ENCODE results near the gene CAPN8.
"Not testable (repeated sequence)": the region's sequence is repeated elsewhere in the genome, so short reads cannot be mapped to it uniquely, and the experiment has no call there.

The CAPN8 gene

DNA sequence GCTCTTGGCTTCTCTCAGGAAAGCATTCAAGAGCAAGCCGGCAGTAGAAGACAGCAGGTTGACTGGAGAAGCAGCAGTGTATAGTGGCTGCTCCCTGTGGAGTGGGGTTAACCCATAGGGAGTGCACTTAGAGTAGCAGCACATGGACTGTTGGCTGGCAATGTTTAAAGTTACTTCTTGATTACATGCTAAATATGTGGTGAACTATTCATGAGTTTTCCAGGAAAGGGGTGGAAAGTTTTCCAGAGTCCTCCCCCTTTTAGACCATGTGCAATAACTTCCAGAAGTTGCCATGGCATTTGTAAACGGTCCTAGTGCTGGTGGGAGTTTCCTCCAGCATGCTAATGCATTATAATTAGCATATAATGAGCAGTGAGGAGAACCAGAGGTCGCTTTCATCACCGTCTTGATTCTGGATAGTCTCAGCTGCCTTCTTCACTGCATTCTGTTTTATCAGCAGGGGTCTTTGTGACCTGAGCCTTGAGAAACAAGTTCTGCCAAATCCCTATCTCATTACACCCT, 140.5 kb downstream of the CAPN8 start:
- DNase-seq (ENCODE audit: low read depth) = no peak
- H3K4me3 ChIP-seq (replicated peaks; ENCODE audit: low read depth, low read length) = no peak overlapping the region
- TF ChIP-seq, protein P1, sequence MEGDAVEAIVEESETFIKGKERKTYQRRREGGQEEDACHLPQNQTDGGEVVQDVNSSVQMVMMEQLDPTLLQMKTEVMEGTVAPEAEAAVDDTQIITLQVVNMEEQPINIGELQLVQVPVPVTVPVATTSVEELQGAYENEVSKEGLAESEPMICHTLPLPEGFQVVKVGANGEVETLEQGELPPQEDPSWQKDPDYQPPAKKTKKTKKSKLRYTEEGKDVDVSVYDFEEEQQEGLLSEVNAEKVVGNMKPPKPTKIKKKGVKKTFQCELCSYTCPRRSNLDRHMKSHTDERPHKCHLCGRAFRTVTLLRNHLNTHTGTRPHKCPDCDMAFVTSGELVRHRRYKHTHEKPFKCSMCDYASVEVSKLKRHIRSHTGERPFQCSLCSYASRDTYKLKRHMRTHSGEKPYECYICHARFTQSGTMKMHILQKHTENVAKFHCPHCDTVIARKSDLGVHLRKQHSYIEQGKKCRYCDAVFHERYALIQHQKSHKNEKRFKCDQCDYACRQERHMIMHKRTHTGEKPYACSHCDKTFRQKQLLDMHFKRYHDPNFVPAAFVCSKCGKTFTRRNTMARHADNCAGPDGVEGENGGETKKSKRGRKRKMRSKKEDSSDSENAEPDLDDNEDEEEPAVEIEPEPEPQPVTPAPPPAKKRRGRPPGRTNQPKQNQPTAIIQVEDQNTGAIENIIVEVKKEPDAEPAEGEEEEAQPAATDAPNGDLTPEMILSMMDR (IDR thresholded peaks at IDR 0.05; ENCODE audit: low read length, missing control alignments) = no peak

- TF ChIP-seq, protein P1 (IDR thresholded peaks at IDR 0.05; ENCODE audit: low read length, missing control alignments) = no peak
- no peak for DNase-seq (ENCODE audit: low read depth)
- no peak overlapping the region for H3K4me3 ChIP-seq (replicated peaks; ENCODE audit: low read depth, low read length)
Measured at GRCh38 chr1:223521150-223521549, 144.4 kb downstream of the CAPN8 start.

DNA sequence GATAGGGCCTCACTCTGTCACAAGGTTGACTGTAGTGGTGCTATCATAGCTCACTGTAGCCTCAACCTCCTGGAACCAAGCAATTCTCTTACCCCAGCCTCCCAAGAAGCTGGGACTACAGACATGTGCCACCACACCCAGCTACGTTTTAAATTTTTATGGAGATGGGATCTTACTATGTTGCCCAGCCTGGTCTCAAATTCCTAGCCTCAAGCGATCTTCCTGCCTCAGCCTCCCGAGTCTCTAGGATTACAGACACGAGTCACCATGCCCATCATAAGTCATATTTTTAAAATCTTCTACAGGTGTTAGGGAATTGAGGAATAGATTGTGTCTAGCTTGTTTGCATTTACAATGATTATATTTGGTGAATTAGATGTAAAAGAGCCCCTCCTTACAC, 145.3 kb downstream of the CAPN8 start:
- TF ChIP-seq, protein P1 (IDR thresholded peaks at IDR 0.05; ENCODE audit: low read length, missing control alignments) = no peak
- DNase-seq (ENCODE audit: low read depth) = no peak
- no peak overlapping the region for H3K4me3 ChIP-seq (replicated peaks; ENCODE audit: low read depth, low read length)

DNA sequence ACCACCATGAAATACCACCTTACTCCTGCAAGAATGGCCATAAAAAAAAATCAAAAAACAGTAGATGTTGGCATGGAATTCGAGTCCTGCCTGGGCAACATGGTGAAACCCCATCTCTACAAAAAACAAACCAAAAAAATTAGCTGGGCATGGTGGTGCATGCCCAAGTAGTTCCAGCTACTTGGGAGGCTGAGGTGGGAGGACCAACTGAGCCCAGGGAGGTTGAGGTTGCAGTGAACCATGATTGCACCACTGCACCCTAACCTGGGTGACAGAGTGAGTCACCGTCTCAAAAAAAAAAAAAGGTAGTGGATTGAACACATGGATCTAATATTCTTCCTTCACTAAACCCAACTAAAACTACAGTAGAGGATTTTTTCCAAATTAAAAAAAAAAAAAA, 146.4 kb downstream of the CAPN8 start:
- TF ChIP-seq, protein P1 (IDR thresholded peaks at IDR 0.05; ENCODE audit: low read length, missing control alignments) = no peak
- H3K4me3 ChIP-seq (replicated peaks; ENCODE audit: low read depth, low read length) = no peak overlapping the region
- DNase-seq (ENCODE audit: low read depth) = no peak

DNA sequence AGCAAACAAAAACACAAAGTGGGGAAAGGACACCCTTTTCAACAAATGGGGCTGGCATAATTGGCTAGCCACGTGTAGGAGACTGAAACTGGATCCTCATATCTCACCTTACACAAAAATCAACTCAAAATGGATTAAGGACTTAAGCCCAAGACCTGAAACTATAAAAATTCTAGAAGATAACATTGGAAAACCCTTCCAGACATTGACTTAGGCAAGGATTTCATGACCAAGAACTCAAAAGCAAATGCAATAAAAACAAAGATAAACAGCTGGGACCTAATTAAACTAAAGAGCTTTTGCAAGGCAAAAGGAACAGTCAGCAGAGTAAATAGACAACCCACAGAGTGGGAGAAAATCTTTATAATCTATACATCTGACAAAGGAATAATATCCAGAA, 146.9 kb downstream of the CAPN8 start:
- H3K4me3 ChIP-seq (replicated peaks; ENCODE audit: low read depth, low read length) = not testable (repeated sequence)

DNA sequence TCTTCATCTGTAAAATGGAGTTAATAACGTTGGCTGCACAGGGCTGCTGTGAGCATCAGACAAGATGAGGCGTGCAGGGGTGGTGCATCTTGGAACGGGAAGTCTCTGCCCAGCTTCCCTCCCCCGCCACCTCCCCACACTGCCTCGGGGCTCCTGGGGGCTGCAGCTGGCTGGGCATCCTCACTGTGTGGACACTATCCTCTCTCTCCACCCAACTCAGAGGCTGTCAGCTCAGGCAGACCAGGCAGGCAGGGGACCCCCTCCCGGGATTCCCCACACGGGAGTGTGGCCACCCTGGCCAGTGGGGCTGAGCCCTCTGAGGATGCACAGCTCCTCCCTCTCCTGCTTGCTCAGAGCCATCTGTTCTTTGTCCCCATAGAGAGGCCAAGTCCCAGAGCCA, 149.6 kb downstream of the CAPN8 start:
- DNase-seq (ENCODE audit: low read depth) = no peak
- no peak overlapping the region for H3K4me3 ChIP-seq (replicated peaks; ENCODE audit: low read depth, low read length)
- TF ChIP-seq, protein P1 (IDR thresholded peaks at IDR 0.05; ENCODE audit: low read length, missing control alignments) = no peak

More for the DNA sequence above, 146.9 kb downstream of the CAPN8 start:
- not testable (repeated sequence) for DNase-seq (ENCODE audit: low read depth)

GRCh38 chr1:223515421-223515820, 150.1 kb downstream of the CAPN8 start:
- TF ChIP-seq, protein P1 (IDR thresholded peaks at IDR 0.05; ENCODE audit: low read length, missing control alignments) = no peak
- DNase-seq (ENCODE audit: low read depth) = no peak
- H3K4me3 ChIP-seq (replicated peaks; ENCODE audit: low read depth, low read length) = no peak overlapping the region
